Myocyte (in vitro differentiated cells): Measurements from ENCODE around the gene CDC6. TPM values are rescaled to one million over a fixed set of nuclear protein-coding genes. Genes with fewer than 3 reads are reported as not detected.
A peak's percentile ranks its signal among the peaks of the same experiment; 100 is the strongest.

Experiments used
- DNase-seq: peaks from one replicate; pipeline ENCODE4 v3.0.0-alpha.2; 2012; ENCODE audit warnings: low read depth
- total RNA-seq: library from RNA; depleted of rRNA; stranded (reverse); fragments of >200 nt; gene quantifications from 2 replicates; pipeline ENCODE4 v1.2.3, GENCODE V29; 2014

Gene CDC6
- total RNA-seq, 1 donor from 2014 or later: 3.8 TPM

DNA sequence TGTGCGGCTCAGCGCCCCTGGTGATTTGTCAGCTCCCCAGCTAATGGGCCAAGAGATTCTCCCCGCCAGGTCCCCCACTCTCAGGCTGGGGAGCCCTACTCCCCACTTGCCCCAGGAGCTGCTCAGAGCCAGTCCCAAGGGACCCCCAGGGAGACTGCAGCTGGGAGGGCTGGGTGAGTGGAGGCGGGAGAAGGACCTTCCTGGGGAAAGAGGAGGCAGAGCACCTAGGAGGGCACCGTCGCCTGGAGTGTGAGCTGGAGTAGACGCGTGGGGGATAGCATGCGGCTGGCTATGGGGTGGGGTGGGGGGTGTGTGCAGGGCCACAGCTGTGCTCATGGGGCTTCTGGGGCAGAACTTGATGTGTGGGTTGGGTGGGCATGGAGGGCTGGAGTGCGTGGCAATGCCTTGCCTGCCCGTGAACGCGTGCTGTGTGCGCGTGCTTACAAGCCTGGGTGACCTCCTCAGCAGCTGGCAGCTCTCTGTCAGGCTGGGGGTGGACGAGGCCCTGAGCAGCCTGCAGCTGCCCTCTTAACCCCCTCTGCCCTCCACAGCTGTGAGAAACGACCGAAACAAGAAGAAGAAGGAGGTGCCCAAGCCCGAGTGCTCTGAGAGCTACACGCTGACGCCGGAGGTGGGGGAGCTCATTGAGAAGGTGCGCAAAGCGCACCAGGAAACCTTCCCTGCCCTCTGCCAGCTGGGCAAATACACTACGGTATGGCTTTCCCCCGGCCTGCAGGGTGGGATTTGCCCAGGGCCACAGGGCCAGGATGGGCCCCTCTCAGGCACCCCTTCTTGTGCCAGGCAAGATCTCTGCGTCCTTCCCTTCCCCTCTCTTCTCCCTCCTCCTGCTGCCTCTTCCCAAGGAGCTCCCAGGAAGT is 63.9 kb downstream of the CDC6 start:
- peak; percentile 58 for DNase-seq

DNA sequence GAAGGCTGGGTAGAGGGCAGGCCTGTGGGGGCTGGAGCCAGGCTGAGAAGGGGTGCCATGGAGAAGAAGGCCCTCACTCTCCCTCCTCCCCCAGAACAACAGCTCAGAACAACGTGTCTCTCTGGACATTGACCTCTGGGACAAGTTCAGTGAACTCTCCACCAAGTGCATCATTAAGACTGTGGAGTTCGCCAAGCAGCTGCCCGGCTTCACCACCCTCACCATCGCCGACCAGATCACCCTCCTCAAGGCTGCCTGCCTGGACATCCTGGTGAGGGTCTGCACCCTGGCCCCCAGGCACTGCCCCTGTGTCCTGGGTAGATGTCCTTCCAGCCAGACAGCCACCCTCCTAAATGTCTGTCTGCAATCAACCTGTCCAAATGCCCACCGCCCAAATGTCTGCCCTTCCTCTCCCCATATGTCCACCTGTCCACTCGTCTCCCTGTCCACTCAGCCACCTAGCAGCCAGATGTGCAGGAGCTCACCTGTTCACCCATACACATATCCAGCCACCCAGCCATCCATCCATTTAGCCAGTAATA is 64.6 kb downstream of the CDC6 start:
- DNase-seq: no peak

DNA sequence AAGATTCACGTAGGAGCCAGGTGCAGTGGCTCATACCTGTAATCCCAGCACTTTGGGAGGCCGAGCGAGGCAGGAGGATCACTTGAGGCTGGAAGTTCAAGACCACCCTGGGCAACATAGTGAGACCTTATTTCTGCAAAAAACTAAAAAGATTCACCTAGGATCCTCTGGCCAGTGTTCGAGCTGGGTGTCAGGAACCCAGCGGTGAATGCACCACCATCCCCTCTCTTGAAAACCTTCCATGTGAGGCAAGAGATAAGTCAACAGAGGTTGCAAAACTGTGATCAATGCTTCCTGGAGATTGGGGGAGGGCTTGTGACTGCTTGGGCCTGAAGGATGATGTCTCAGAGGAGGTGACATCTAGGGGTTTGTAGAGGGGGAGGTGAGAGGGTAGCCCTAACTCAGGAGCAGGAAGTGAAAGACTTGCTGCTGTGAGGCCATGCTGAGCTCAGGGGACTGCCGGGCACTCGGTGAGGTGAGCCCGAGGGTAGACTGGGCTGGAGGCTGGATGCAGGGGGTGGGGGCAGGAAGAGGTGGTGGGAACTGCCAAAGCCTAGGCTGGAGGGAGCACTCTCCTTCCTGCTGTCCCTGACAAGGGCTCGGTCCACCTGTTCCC is 65.2 kb downstream of the CDC6 start:
- no peak for DNase-seq

Other genes starting within 250 kb of the CDC6 start
- 88.7 and 90.0 TPM in 2 replicates for gene MED24, start 233.5 kb upstream of the CDC6 start, total RNA-seq
- 52.5 and 61.1 TPM in 2 replicates for gene THRA, start 224.9 kb upstream of the CDC6 start, total RNA-seq
- 9.5 and 10.8 TPM in 2 replicates for gene NR1D1, start 187.3 kb upstream of the CDC6 start, total RNA-seq
- gene MSL1, start 165.9 kb upstream of the CDC6 start, total RNA-seq: 104 and 111 TPM in 2 replicates
- gene CASC3, start 147.3 kb upstream of the CDC6 start, total RNA-seq: 35.0 and 49.0 TPM in 2 replicates
- 1.1 and 1.9 TPM in 2 replicates for gene RAPGEFL1, start 110.4 kb upstream of the CDC6 start, total RNA-seq
- gene WIPF2, start 68.6 kb upstream of the CDC6 start, total RNA-seq: 3.7 and 3.8 TPM in 2 replicates
- 37.2 and 39.2 TPM in 2 replicates for gene RARA, start 21.3 kb downstream of the CDC6 start, total RNA-seq
- not detected in 2 replicates for gene GJD3, start 76.9 kb downstream of the CDC6 start, total RNA-seq
- 2.2 and 2.3 TPM in 2 replicates for gene TOP2A, start 130.0 kb downstream of the CDC6 start, total RNA-seq
- 37.4 and 41.3 TPM in 2 replicates for gene IGFBP4, start 155.6 kb downstream of the CDC6 start, total RNA-seq
- not detected in 2 replicates for gene TNS4, start 213.7 kb downstream of the CDC6 start, total RNA-seq